MCF 10A (cell line): ENCODE results near the gene XPO1. TPM values are rescaled to one million over a fixed set of nuclear protein-coding genes. Genes with fewer than 3 reads are reported as not detected.

Source experiments
- BruUV-seq: library from RNA; stranded (reverse); fragments of 400-500 nt; replicated peaks from 2 replicates; lab custom pipeline; 2021; lab: Mats Ljungman, UMichigan
- CTCF ChIA-PET: fragments of 300-600 bp; sonication (Branson Sonifier 250); formaldehyde crosslinking; extraction: SDS; loops from one replicate; lab custom pipeline; 2021; ENCODE audit warnings: antibody characterized with exemption, inconsistent platforms; lab: Yijun Ruan, JAX
- POLR2A ChIA-PET: fragments of 300-600, 350-650 bp; sonication (Branson Sonifier 250); formaldehyde crosslinking; extraction: SDS; loops from one replicate; lab custom pipeline; 2020; ENCODE audit warnings: antibody characterized with exemption, inconsistent platforms; lab: Yijun Ruan, JAX
- DNase-seq: peaks from one replicate; pipeline ENCODE4 v3.0.0-alpha.2; 2018; ENCODE audit not compliant: unreplicated experiment
- H3K27ac Mint-ChIP-seq: one replicate; pipeline ENCODE4 v1.8.0; 2022; ENCODE audit warnings: mild to moderate bottlenecking, low read depth, mixed read lengths; ENCODE audit not compliant: unreplicated experiment
- H3K27me3 Mint-ChIP-seq: one replicate; pipeline ENCODE4 v1.8.0; 2022; ENCODE audit warnings: mixed read lengths; ENCODE audit not compliant: insufficient read depth, unreplicated experiment
- H3K36me3 Mint-ChIP-seq: one replicate; pipeline ENCODE4 v1.8.0; 2022; ENCODE audit warnings: mild to moderate bottlenecking, moderate library complexity, mixed read lengths; ENCODE audit not compliant: insufficient read depth, unreplicated experiment
- H3K4me1 Mint-ChIP-seq: one replicate; pipeline ENCODE4 v1.8.0; 2022; ENCODE audit warnings: mixed read lengths; ENCODE audit not compliant: insufficient read depth, unreplicated experiment
- H3K4me3 Mint-ChIP-seq: one replicate; pipeline ENCODE4 v1.8.0; 2022; ENCODE audit warnings: mild to moderate bottlenecking, moderate library complexity, mixed read lengths; ENCODE audit not compliant: unreplicated experiment
- H3K9me3 Mint-ChIP-seq: one replicate; pipeline ENCODE4 v1.8.0; 2022; ENCODE audit warnings: mixed read lengths; ENCODE audit not compliant: unreplicated experiment
- CTCF ChIP-seq: fragments of 200-600 bp; IDR thresholded peaks from one replicate; pipeline ENCODE4 v1.8.0; 2022; ENCODE audit warnings: antibody characterized with exemption, mild to moderate bottlenecking; ENCODE audit not compliant: unreplicated experiment
- intact Hi-C: fragments of 100-400 bp; cut with micrococcal nuclease; formaldehyde crosslinking; loops from 2 replicates; pipeline ENCODE4 v1.14.1; 2022
- total RNA-seq: library from RNA; stranded (reverse); gene quantifications from 2 replicates; pipeline ENCODE4 v1.2.3, GENCODE V29; 2022

Gene XPO1
- total RNA-seq, 1 experiment from 2014 or later: 148 TPM

DNA sequence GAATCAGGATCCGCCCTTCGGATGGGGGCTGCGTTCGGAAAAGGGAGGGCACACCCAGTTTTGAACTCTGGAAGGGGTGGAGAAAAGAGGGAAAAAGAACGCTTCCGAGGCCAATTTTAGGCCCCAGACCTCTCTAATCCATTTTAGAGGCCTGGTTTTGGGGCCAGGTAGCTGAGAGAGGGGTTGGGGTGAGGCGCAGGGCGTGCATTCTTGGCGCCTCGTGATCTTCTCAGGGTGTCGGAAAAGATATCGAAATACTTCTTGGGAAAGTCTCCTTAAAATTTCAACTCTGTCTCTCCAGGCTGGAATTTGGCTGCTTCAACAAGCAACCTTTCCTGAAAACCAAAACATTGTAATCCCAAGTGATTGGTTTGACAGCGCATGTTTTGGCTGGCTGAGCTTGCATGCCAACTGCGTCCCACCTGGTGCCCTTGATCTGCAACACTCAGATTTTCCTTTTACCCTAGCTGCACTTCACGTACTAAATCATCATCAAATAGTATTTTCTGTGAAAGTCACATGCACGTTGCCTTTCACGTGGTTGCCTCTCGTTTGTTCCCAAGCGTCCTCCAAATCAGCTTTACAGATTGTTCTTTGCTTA lies 864 bp upstream of the XPO1 start:
- CTCF ChIA-PET: interaction anchor here (0.7 to 1.0 kb wide), 3 partner anchors 119 to 120 kb away, joined by 3 to 5 read pairs (median 4); no protein-coding TSS in a partner anchor

DNA sequence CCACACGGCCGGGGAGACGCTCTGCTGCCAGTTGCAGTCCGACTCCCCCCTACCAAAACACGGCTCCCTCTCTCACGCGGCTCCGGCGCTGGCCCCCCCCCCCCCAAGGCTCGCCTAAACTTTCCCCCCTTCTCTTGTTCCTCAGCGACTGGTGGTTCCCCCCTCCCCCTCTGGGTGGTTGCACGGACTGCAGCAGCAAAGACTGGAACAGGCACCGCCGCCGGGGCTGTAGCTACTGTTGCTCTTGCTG lies 281 bp downstream of the XPO1 start:
- DNase-seq: no peak
- TF ChIP-seq CTCF: no peak
- Mint-ChIP-seq H3K27ac (peak overlapping the region; percentile 97), H3K4me1 (peaks cover 5% of the 10 kb centered on the region), H3K36me3 (peaks cover 14% of the 10 kb centered on the region), H3K27me3 (no peaks in the 10 kb centered on the region), H3K9me3 (no peaks in the 10 kb centered on the region), H3K4me3 (peak overlapping the region; percentile 88)
- ChIA-PET POLR2A (interaction anchor here (0.6 to 6.4 kb wide), 40 partner anchors 11 to 656 kb away, joined by 3 to 112 read pairs (median 5); partner anchors contain the start of genes COMMD1, FAM161A, PUS10 and SANBR), CTCF (interaction anchor here (0.7 to 1.0 kb wide), 2 partner anchors 10 to 120 kb away, joined by 3 to 5 read pairs; no protein-coding TSS in a partner anchor)
- intact Hi-C loops: loop anchor here (1.0 to 10.0 kb wide), 4 partner anchors 99 to 357 kb away; no protein-coding TSS in a partner anchor
- BruUV-seq: no TSS peak

More for the DNA sequence above, 864 bp upstream of the XPO1 start:
- peaks cover 5% of the 10 kb centered on the region for H3K4me1 Mint-ChIP-seq
- intact Hi-C loops: loop anchor here (1.0 to 10.0 kb wide), 3 partner anchors 118 to 356 kb away; no protein-coding TSS in a partner anchor
- H3K36me3 Mint-ChIP-seq: peaks cover 10% of the 10 kb centered on the region
- no peak for TF ChIP-seq CTCF
- peak overlapping the region; percentile 97 for H3K27ac Mint-ChIP-seq
- no peaks in the 10 kb centered on the region for H3K9me3 Mint-ChIP-seq
- DNase-seq: no peak
- BruUV-seq: TSS peak; percentile 75
- peak overlapping the region; percentile 88 for H3K4me3 Mint-ChIP-seq
- POLR2A ChIA-PET: interaction anchor here (0.6 to 6.4 kb wide), 44 partner anchors 8 to 657 kb away, joined by 3 to 112 read pairs (median 5); partner anchors contain the start of genes COMMD1 and FAM161A
- no peaks in the 10 kb centered on the region for H3K27me3 Mint-ChIP-seq

- intact Hi-C loops: loop anchor here (2.0 to 10.0 kb wide), 3 partner anchors 99 to 357 kb away; no protein-coding TSS in a partner anchor
- H3K4me1 Mint-ChIP-seq: peaks cover 5% of the 10 kb centered on the region
- no peaks in the 10 kb centered on the region for H3K27me3 Mint-ChIP-seq
- no TSS peak for BruUV-seq
- CTCF ChIA-PET: interaction anchor here (0.6 to 0.7 kb wide), 2 partner anchors 10 to 374 kb away, joined by 3 read pairs; no protein-coding TSS in a partner anchor
- peak overlapping the region; percentile 97 for H3K27ac Mint-ChIP-seq
- peaks cover 19% of the 10 kb centered on the region for H3K36me3 Mint-ChIP-seq
- peak overlapping the region; percentile 88 for H3K4me3 Mint-ChIP-seq
- no peak for TF ChIP-seq CTCF
- H3K9me3 Mint-ChIP-seq: no peaks in the 10 kb centered on the region
- no peak for DNase-seq
- POLR2A ChIA-PET: interaction anchor here (0.6 to 6.4 kb wide), 36 partner anchors 11 to 519 kb away, joined by 3 to 112 read pairs (median 4); partner anchors contain the start of genes FAM161A, PUS10 and SANBR
Observed at GRCh38 chr2:61537277-61537949, 743 bp downstream of the XPO1 start.
